Measurements from ENCODE around the gene EIF3A.
"Not testable (repeated sequence)": the region's sequence is repeated elsewhere in the genome, so short reads cannot be mapped to it uniquely, and the experiment has no call there.

EIF3A gene, protein sequence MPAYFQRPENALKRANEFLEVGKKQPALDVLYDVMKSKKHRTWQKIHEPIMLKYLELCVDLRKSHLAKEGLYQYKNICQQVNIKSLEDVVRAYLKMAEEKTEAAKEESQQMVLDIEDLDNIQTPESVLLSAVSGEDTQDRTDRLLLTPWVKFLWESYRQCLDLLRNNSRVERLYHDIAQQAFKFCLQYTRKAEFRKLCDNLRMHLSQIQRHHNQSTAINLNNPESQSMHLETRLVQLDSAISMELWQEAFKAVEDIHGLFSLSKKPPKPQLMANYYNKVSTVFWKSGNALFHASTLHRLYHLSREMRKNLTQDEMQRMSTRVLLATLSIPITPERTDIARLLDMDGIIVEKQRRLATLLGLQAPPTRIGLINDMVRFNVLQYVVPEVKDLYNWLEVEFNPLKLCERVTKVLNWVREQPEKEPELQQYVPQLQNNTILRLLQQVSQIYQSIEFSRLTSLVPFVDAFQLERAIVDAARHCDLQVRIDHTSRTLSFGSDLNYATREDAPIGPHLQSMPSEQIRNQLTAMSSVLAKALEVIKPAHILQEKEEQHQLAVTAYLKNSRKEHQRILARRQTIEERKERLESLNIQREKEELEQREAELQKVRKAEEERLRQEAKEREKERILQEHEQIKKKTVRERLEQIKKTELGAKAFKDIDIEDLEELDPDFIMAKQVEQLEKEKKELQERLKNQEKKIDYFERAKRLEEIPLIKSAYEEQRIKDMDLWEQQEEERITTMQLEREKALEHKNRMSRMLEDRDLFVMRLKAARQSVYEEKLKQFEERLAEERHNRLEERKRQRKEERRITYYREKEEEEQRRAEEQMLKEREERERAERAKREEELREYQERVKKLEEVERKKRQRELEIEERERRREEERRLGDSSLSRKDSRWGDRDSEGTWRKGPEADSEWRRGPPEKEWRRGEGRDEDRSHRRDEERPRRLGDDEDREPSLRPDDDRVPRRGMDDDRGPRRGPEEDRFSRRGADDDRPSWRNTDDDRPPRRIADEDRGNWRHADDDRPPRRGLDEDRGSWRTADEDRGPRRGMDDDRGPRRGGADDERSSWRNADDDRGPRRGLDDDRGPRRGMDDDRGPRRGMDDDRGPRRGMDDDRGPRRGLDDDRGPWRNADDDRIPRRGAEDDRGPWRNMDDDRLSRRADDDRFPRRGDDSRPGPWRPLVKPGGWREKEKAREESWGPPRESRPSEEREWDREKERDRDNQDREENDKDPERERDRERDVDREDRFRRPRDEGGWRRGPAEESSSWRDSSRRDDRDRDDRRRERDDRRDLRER (N-terminal part only)

DNA sequence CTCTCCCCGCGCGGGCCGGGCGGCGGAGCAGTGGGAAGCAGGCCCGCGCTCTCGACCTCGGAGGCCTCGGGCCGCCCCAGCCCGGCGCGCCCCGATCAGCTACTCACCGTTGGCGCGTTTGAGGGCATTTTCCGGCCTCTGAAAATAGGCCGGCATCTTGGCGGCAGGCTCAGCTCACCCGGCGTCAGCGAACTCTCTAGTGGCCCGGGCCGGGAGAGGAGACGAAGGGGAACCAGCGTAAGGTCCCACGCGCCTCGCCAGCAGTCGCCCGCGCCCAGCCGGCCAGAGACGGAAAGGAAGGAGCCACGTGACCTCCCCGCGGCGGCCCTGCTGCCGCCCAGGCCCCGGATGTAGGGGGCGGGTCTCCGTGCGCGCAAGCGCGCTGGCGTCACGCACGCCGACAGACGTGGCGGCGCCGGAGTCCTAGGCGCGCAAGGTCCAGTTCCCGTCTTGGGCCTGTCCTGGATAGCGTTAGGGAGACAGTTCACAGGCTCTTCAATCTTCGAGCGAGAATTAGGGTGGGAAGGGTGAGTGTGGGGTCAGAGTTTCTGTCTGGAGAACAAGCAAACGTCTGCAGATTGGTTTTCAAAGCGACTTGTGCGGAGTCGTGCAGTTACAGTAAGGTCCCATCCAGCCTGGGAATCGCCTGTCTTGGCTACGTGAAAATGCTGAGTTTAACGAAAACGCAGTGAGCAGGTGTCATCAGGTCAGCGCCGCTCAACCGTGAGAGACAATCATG lies at the start of gene EIF3A:
EIF3A (minus strand) TSS at position 297 of the 739 bp plus-strand sequence; CDS start at position 156, 141 bp downstream.
- DNase-seq, result peak; percentile 95

DNA sequence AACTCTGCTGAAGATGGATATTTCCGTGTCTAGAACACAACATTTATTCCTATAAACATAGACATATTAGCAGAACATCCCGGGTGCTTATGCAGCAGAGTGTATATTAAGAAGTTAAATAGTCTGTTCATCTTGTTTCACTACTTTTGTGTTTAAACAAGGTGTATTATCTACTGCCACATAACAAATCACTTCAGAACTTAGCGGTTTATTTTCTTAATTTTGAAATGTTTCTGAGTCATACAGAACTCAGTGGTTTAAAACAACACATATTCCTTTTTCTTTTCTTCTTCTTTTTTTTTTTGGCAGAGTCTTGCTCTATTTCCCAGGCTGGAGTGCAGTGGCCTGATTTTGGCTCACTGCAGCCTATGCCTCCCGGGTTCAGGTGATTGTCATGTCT lies 49.1 kb upstream of the EIF3A start:
- no peak for DNase-seq

GRCh38 chr10:119125942-119126341 lies 45.3 kb upstream of the EIF3A start:
- DNase-seq, result no peak

GRCh38 chr10:119120875-119121274 lies 40.3 kb upstream of the EIF3A start:
- DNase-seq, result no peak

- no peak for DNase-seq
These were observed 39.8 kb upstream of the EIF3A start for GRCh38 chr10:119120413-119120867.

- no peak for DNase-seq
These were observed 38.8 kb upstream of the EIF3A start for GRCh38 chr10:119119400-119119799.

- no peak for DNase-seq
These were observed 37.6 kb upstream of the EIF3A start for GRCh38 chr10:119118231-119118630.

DNA sequence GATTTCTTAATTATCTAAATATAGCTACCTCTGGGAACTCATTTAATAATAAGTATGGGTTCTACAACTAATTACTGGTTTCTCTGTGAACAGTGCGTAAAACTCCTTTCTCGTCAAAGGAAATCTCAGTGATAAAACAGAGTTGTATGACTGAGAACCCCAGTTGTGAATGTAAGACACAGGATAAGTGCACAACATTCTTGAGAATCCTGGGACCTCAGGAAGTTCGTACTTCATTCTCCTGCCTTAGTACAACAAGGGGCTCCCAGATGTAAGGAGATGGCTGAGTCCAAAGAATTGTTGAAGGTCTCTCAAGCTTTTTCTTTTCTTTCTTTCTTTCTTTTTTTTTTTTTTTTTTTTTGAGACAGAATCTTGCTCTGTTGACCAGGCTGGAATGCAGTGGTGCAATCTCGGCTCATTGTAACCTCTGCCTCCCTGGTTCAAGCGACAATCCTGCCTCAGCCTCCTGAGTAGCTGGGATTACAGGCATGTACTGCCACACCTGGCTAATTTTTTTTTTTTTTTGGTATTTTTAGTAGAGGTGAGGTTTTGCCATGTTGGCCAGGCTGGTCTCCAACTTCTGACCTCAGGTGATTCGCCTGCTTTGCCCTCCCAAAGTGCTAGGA lies 35.8 kb upstream of the EIF3A start:
- no peak for DNase-seq

DNA sequence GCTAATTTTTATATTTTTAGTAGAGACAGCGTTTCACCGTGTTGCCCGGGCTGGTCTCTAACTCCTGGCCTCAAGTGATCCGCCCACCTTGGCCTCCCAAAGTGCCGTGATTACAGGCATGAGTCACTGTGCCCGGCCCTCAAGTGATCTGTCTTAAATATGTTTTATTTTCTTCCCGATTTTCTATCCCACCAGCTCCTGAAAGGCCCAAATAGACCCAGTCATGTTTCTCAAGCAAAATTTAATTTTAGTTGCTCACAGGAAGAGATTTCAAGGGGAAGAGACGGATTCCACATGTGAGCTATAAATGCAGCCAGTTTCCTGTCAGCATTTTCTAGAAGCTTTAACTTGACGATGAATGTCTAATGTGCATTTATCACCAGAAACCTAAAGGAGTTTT lies 35.3 kb upstream of the EIF3A start:
- no peak for DNase-seq

DNA sequence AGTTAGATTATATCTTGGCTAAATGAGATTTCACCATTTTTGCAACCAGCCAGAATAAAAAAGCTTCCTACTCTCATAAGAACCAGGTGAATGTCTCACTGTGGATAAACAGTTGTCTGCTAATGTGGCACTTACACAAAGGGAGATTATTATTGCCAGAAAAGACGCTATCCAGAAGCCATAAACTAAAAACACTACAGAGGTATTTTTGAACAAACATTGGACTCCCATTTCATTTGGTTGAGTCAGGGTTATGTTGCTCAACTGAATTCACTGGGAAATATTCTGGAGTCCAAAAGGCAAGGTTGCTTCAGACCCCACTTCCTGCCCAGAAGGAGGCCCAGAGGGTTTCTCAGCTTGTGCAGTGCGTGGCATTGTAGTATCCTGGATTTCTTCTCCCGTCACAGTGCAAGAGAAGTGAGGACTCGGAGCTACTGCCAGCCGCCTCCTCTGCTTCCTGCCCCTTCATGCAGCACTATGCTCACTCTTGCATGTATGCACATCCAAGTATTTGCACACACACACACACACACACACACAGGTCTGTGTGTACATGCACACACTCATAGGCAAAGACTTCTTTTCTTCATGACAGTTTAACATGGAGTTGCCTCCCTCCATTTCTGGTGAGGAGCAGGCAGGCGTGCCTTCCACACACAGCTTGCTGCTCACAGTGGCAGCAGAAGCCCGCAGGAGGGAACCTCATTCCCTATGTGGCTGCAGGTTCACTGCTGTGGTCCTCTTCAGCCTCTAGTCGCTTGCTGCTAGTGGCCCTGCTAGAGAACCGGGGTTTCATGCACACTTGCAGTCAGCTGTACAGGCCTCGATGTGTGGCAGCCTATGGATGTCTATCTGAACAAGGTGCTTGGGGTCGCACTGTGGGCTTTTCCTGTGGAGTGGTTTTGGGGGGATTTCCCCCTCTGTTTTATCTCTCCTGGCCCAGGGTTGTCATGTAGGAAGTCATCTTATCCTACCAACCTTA lies 33.4 kb upstream of the EIF3A start:
- DNase-seq, result no peak

DNA sequence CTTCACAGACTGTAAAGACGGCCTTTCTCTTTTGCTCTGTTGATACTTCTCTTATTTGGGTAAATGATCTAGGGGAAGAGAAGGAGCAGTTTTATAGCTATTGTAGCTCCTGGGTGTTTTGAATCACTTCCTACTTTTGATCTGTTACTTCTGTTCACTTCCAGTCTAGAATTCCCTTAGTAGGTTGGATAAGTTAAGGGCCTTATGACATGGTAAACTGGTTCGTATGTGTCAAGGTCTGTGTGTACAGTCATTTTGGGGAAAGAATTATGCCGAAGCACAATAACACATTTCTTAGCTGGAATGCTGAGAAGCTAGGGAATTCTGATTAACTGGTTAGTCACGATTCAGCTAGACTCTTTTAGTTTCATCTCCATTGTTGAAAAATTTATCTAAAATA lies 31.4 kb upstream of the EIF3A start:
- DNase-seq, result no peak

DNA sequence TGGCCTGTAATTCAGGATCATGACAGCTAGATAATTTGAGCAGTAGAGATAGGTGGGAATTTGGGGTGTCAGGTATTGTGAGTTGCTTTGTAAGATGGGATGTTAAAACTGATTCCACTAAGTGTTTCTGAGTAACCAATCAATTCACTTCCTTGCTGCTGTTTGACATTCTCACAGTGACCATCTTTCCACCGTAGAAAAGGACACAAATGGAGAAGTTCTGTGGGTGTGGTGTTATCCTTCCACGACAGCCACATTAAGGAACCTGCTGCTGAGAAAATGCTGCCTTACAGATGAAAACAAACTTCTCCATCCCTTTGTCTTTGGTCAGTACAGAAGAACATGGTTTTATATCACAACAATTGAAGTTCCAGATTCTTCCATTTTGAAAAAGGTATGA lies 27.2 kb upstream of the EIF3A start:
- DNase-seq, result not testable (repeated sequence)

GRCh38 chr10:119107106-119107505 lies 26.5 kb upstream of the EIF3A start:
- DNase-seq, result not testable (repeated sequence)

DNA sequence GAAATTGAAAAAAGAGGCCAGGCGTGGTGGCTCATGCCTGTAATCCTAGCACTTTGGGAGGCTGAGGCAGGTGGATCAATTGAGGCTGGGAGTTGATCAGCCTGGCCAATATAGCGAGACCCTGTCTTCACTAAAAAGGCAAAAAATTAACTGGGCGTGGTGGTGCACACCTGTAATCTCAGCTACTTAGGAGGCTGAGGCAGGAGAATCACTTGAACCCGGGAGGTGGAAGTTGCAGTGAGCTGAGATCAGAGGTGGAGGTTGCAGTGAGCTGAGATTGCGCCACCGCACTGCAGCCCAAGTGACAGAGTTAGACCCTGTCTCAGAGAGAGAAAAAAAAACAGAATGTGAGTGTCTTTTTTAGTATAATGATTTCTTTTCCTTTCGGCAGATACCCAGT lies 25.3 kb upstream of the EIF3A start:
- not testable (repeated sequence) for DNase-seq

GRCh38 chr10:119105155-119105554 lies 24.5 kb upstream of the EIF3A start:
- no peak for DNase-seq

GRCh38 chr10:119104654-119105015 lies 24.0 kb upstream of the EIF3A start:
- peak; percentile 19 for DNase-seq

- peak; percentile 87 for DNase-seq
These were observed 23.5 kb upstream of the EIF3A start, which contains the start of gene DENND10 for GRCh38 chr10:119103903-119104653. Gene DENND10 (plus strand): TSS chr10:119104113. CDS start chr10:119104143, 30 bp downstream.

DNA sequence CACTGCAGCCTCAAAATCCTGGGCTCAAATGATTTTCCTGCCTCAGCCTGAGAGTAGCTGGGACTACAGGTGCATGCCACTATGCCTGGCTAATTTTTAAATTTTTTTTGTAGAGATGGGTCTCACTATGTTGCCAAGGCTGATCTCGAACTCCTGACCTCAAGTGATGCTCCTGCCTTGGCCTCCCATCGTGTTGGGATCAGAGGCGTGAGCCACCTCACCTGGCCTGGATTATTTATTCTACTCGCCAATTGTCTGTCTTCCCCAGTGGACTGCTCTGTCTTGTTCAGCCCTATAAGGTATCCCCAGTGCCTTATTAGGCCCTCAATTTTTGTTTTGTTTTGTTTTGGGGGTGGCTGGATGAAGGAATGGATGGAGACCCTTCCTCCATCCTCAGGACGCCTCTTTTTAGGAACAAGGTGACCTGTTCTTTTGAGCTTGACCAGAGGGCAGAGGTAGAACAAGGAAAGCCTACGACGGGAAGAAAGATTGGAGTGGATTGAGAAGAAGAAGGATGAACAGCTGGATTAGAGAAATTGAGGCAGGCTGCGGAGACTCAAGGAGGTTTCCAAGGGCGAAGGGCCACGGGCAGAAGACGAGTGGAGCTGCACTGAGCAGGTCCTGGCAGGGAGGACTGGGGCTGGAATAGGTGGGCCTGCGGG lies 22.8 kb upstream of the EIF3A start:
- DNase-seq, result no peak

Measured in activated CD4-positive, alpha-beta T cell treated with anti-CD3 and anti-CD28 coated beads, Interleukin-2, Interleukin-6, amounts not matched to agents 100 ng/mL and 50 ng/mL, durations not matched to agents 16 hours and 8 hours (primary cell).